ENCODE data around the gene NDUFB6.

NDUFB6 gene

DNA sequence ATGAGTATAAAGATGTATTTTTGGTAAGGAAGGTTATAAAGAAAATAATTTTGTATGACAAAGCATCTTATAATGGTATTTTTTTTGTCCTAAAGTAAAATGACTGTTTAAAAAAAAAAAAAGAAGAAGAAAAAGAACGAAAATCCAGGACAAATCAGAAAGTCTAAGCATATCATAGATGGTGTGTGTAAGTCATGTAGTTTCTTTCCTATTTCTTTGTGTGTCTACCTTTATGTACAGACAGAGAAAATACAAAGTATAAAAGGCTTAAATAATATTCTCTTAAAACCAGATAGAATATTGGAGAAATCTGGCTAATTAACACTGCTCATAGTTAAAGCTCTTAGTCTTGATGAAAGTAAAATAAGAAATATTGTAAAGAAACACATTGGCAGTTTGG lies 54.7 kb downstream of the NDUFB6 start:
- Histone ChIP-seq H3K4me1 (ENCODE audit: insufficient read depth, low read length, poor library complexity, severe bottlenecking) (no peaks in the 10 kb centered on the region), H4K20me1 (ENCODE audit: insufficient read depth, low read length, poor library complexity, severe bottlenecking) (no peaks in the 10 kb centered on the region), H3K36me3 (ENCODE audit: insufficient read depth, low read length) (no peaks in the 10 kb centered on the region), H3K4me2 (ENCODE audit: low read depth, low read length, poor library complexity, severe bottlenecking) (no peak overlapping the region), H2AFZ (ENCODE audit: low read length) (no peak overlapping the region), H3K4me3 (ENCODE audit: low read length, poor library complexity, severe bottlenecking) (no peak overlapping the region), H3K9me2 (replicated peaks; ENCODE audit: low read depth, low read length) (no peaks in the 10 kb centered on the region), H3K79me2 (ENCODE audit: insufficient read depth, low read length) (peaks cover under 1% of the 10 kb centered on the region; the same call in 1 of the 2 replicates), H3K27me3 (ENCODE audit: insufficient read depth, low read length, poor library complexity, severe bottlenecking) (no peaks in the 10 kb centered on the region), H3K9ac (ENCODE audit: low read depth, low read length, poor library complexity, severe bottlenecking) (no peak overlapping the region), H3F3A (ENCODE audit: low read depth) (no peaks in the 10 kb centered on the region), H3K9me3 (ENCODE audit: insufficient read depth, low read depth, low read length) (0 out of 2 replicates have a peak, but pooled peaks cover 2% of the 10 kb centered on the region)
- TF ChIP-seq, protein P1, sequence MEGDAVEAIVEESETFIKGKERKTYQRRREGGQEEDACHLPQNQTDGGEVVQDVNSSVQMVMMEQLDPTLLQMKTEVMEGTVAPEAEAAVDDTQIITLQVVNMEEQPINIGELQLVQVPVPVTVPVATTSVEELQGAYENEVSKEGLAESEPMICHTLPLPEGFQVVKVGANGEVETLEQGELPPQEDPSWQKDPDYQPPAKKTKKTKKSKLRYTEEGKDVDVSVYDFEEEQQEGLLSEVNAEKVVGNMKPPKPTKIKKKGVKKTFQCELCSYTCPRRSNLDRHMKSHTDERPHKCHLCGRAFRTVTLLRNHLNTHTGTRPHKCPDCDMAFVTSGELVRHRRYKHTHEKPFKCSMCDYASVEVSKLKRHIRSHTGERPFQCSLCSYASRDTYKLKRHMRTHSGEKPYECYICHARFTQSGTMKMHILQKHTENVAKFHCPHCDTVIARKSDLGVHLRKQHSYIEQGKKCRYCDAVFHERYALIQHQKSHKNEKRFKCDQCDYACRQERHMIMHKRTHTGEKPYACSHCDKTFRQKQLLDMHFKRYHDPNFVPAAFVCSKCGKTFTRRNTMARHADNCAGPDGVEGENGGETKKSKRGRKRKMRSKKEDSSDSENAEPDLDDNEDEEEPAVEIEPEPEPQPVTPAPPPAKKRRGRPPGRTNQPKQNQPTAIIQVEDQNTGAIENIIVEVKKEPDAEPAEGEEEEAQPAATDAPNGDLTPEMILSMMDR (conservative IDR thresholded peaks at IDR 0.05; ENCODE audit: low read length) = no peak
- TF ChIP-seq EZH2phosphoT487 (IDR thresholded peaks at IDR 0.05; ENCODE audit: borderline replicate concordance) = no peak

DNA sequence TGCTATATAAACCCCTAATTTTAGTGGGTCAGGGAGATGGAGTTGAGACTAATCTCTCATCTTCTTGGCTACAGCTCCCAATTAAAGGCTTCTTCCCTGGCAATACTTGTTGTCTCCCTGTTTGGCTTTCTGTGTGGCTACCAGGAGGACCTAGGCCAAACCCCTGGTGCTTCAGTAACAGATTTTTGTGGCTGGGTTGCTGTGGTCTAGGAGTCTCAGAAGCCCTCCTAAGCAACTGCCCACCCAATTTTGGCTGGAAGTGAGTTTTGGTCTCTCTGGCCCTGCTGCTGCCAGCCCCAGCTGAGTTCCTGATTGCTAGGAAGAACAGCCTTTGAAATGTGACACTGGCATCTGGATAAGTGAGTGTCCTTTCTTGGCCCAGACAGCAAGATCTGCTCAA lies 56.7 kb downstream of the NDUFB6 start:
- Histone ChIP-seq H3K4me2 (ENCODE audit: low read depth, low read length, poor library complexity, severe bottlenecking) (no peak overlapping the region), H3K4me3 (ENCODE audit: low read length, poor library complexity, severe bottlenecking) (no peak overlapping the region), H3K9ac (ENCODE audit: low read depth, low read length, poor library complexity, severe bottlenecking) (no peak overlapping the region), H4K20me1 (ENCODE audit: insufficient read depth, low read length, poor library complexity, severe bottlenecking) (no peaks in the 10 kb centered on the region), H3K27me3 (ENCODE audit: insufficient read depth, low read length, poor library complexity, severe bottlenecking) (no peaks in the 10 kb centered on the region), H2AFZ (ENCODE audit: low read length) (no peak overlapping the region), H3K4me1 (ENCODE audit: insufficient read depth, low read length, poor library complexity, severe bottlenecking) (no peaks in the 10 kb centered on the region), H3F3A (ENCODE audit: low read depth) (no peaks in the 10 kb centered on the region), H3K9me2 (replicated peaks; ENCODE audit: low read depth, low read length) (no peaks in the 10 kb centered on the region), H3K79me2 (ENCODE audit: insufficient read depth, low read length) (no peaks in the 10 kb centered on the region), H3K36me3 (ENCODE audit: insufficient read depth, low read length) (no peaks in the 10 kb centered on the region), H3K9me3 (ENCODE audit: insufficient read depth, low read depth, low read length) (0 out of 2 replicates have a peak, but pooled peaks cover 2% of the 10 kb centered on the region)
- TF ChIP-seq, protein P1 (conservative IDR thresholded peaks at IDR 0.05; ENCODE audit: low read length) = no peak
- TF ChIP-seq EZH2phosphoT487 (IDR thresholded peaks at IDR 0.05; ENCODE audit: borderline replicate concordance) = no peak

DNA sequence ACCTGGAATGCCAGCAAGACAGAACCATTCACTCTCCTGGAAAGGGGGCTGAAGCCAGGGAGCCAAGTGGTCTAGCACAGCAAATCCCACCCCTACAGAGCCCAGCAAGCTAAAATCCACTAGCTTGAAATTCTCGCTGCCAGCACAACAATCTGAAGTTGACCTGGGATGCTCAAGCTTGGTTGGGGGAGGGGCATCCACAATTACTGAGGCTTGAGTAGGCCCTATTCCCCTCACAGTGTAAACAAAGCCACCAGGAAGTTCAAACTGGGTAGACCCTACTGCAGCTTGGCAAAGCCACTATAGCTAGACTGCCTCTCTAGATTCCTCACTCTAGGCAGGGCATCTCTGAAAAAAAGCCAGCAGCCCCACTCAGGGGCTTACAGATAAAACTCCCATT lies 64.2 kb downstream of the NDUFB6 start:
- no peaks in the 10 kb centered on the region for H3K36me3 ChIP-seq (ENCODE audit: insufficient read depth, low read length)
- H3K79me2 ChIP-seq (ENCODE audit: insufficient read depth, low read length) = no peaks in the 10 kb centered on the region
- no peaks in the 10 kb centered on the region for H3F3A ChIP-seq (ENCODE audit: low read depth)
- no peak overlapping the region for H3K9ac ChIP-seq (ENCODE audit: low read depth, low read length, poor library complexity, severe bottlenecking)
- no peaks in the 10 kb centered on the region for H4K20me1 ChIP-seq (ENCODE audit: insufficient read depth, low read length, poor library complexity, severe bottlenecking)
- H3K4me2 ChIP-seq (ENCODE audit: low read depth, low read length, poor library complexity, severe bottlenecking) = no peak overlapping the region
- no peaks in the 10 kb centered on the region for H3K9me3 ChIP-seq (ENCODE audit: insufficient read depth, low read depth, low read length)
- no peaks in the 10 kb centered on the region for H3K4me1 ChIP-seq (ENCODE audit: insufficient read depth, low read length, poor library complexity, severe bottlenecking)
- H3K4me3 ChIP-seq (ENCODE audit: low read length, poor library complexity, severe bottlenecking) = no peak overlapping the region
- H3K27me3 ChIP-seq (ENCODE audit: insufficient read depth, low read length, poor library complexity, severe bottlenecking) = no peaks in the 10 kb centered on the region
- TF ChIP-seq, protein P1 (conservative IDR thresholded peaks at IDR 0.05; ENCODE audit: low read length) = no peak
- no peak for TF ChIP-seq EZH2phosphoT487 (IDR thresholded peaks at IDR 0.05; ENCODE audit: borderline replicate concordance)
- no peaks in the 10 kb centered on the region for H3K9me2 ChIP-seq (replicated peaks; ENCODE audit: low read depth, low read length)
- no peak overlapping the region for H2AFZ ChIP-seq (ENCODE audit: low read length)
